ENCODE results near the gene TJP1. TPM values are rescaled to one million over a fixed set of nuclear protein-coding genes. Genes with fewer than 3 reads are reported as not detected.

Gene TJP1
- total and polyA plus RNA-seq, 8 donors: 14.7 to 80.0 (median 39.0) TPM

DNA sequence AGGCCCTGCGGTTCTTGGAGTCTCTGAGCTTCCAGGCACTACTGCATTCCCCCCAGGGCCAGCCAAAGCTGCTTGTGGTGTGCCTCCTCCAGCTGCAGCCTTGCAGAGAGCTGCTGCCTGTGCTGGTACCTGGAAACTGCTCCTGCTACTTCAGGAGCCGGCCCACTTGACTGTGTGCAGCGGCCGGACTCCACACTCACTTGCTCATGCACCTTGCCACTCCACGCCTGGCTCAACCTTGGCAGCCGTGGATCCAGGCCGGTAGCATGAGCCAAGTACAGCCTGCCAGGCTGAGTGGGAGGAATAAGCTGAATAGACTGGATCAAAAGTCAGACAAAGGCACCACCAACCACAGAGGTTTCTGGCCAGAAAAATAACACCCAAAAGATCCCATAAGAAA, 169.7 kb downstream of the TJP1 start:
- intact Hi-C loops (cut with DNase I): no loop called here
- Histone ChIP-seq H3K36me3 (no peaks in the 10 kb centered on the region), H3K4me3 (no peak overlapping the region), H3K9me3 (no peaks in the 10 kb centered on the region), H3K27me3 (no peaks in the 10 kb centered on the region), H3K27ac (no peak overlapping the region), H3K4me1 (no peaks in the 10 kb centered on the region)
- no peak for ATAC-seq
- TF ChIP-seq, protein P1, sequence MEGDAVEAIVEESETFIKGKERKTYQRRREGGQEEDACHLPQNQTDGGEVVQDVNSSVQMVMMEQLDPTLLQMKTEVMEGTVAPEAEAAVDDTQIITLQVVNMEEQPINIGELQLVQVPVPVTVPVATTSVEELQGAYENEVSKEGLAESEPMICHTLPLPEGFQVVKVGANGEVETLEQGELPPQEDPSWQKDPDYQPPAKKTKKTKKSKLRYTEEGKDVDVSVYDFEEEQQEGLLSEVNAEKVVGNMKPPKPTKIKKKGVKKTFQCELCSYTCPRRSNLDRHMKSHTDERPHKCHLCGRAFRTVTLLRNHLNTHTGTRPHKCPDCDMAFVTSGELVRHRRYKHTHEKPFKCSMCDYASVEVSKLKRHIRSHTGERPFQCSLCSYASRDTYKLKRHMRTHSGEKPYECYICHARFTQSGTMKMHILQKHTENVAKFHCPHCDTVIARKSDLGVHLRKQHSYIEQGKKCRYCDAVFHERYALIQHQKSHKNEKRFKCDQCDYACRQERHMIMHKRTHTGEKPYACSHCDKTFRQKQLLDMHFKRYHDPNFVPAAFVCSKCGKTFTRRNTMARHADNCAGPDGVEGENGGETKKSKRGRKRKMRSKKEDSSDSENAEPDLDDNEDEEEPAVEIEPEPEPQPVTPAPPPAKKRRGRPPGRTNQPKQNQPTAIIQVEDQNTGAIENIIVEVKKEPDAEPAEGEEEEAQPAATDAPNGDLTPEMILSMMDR (IDR thresholded peaks at IDR 0.05): no peak
- WGBS, 2 donors: 89% methylated on average over 7 of the region's 7 CpGs
- DNase-seq: no peak
- no peak for FAIRE-seq

DNA sequence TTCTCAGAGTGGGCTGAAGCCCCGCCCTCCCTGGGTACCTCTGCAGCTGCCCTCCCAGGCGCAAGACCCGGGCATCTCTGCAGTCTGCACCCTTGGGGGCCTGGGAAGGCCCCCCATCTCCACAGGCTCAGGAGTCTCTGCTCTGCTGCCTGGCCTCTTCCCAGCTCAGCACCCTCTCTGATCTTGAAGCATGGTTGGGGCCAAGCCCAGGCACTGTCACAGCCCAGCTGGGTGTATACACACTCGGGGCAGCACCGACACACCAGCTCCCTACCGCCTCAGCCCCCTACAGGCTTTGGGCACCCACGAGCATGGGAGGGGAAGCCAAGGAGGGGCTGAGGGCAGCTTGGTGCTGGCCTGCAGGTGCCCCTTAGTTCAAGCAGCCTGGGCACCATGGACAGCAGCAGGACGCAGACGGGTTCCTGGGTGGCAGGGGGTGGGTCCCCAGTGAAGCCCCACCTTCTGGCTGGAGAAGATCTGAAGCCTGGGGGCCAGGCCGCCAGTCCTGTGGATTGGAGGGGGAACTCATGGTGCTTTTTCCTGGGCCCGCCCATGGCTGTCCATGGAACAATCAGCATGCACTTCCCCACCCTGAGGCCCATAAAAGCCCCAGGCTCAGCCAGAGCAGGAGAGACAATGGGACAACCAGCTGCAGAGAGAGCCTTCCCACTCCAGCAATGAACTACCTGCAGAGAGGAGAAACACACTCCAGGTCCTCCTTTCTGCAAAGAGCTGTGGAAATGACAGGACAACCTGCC, 170.6 kb downstream of the TJP1 start:
- DNase-seq (no peak), FAIRE-seq (no peak), ATAC-seq (no peak)
- Histone ChIP-seq H3K36me3 (no peaks in the 10 kb centered on the region), H3K27ac (no peak overlapping the region), H3K4me3 (no peak overlapping the region), H3K27me3 (no peaks in the 10 kb centered on the region), H3K4me1 (no peaks in the 10 kb centered on the region), H3K9me3 (no peaks in the 10 kb centered on the region)
- 90 to 92% methylated on average over 11 of the region's 11 CpGs for WGBS, 2 donors
- TF ChIP-seq, protein P1 (IDR thresholded peaks at IDR 0.05): no peak
- intact Hi-C loops (cut with DNase I): no loop called here
